Lower leg skin (tissue), 4 donors: ENCODE results near the gene CYP27B1. TPM values are rescaled to one million over a fixed set of nuclear protein-coding genes. Genes with fewer than 3 reads are reported as not detected.

Experiments used
- DNase-seq, 2 donors: peaks; one replicate each; pipeline ENCODE4 v3.0.0-alpha.2; 2019; ENCODE audit warnings: low spot score in 2 of 2
- H3K4me3 ChIP-seq: fragments of 200-600 bp; sonication (generic); 2 replicates; pipeline ENCODE4 v1.5.1; 2017; ENCODE audit warnings: mild to moderate bottlenecking, low read depth; ENCODE audit not compliant: poor library complexity, severe bottlenecking
- CTCF ChIP-seq, 3 donors: fragments of 450-650 bp; IDR thresholded peaks; one replicate each; pipeline ENCODE4 v1.5.1; 2016; ENCODE audit warnings: antibody characterized with exemption in 3 of 3, mild to moderate bottlenecking in 3 of 3, moderate library complexity in 2 of 3
- POLR2A ChIP-seq, 2 donors: fragments of 450-650 bp; IDR thresholded peaks; one replicate each; pipeline ENCODE4 v1.6.1; 2016 to 2017; ENCODE audit warnings: antibody characterized with exemption in 2 of 2, mild to moderate bottlenecking in 1 of 2, moderate library complexity in 1 of 2
- WGBS, 2 donors: methylation state at CpG; one replicate each; pipeline ENCODE4 v1.1.5; 2018; 5-methylcytosine and 5-hydroxymethylcytosine counted together
- intact Hi-C: fragments of 100-400 bp; cut with DNase I; formaldehyde crosslinking; loops from one replicate; pipeline ENCODE4 v1.15.0; 2023; ENCODE audit warnings: low total_unique reads
- microRNA-seq, 2 donors: library from miRNA; unstranded; fragments of <30 nt; microRNA quantifications; one replicate each; pipeline ENCODE4, GENCODE V29; 2016; ENCODE audit warnings: borderline replicate concordance in 2 of 2, borderline number of aligned reads in 1 of 2
- total RNA-seq, 4 donors: library from RNA; depleted of rRNA; stranded (reverse); fragments of >200 nt; gene quantifications; one replicate each; pipeline ENCODE4 v1.1.0, GENCODE V29; 2016

CYP27B1 gene
- total RNA-seq, 4 donors from 2014 or later = 0.72 to 6.4 (median 1.7) TPM

DNA sequence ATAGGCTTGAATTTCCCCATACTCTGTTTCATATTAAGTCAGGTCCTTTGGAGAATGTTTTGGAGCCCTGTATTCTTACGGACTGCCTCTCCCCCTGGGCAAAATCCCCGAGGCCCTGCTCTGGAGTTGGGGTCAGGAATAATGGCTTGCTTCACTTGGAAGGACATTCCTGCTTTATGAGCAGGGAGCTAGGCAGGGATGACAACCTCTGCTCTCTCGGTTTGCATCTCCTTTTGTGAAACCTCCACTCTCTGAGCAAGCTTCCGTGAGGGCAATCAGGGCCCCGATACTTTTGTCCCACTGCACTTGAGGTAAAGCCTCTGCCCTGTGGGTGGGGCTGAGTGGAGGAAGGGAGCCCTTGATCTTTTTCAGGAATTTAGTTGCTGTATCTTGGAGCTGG lies 53.7 kb downstream of the CYP27B1 start:
- TF ChIP-seq POLR2A (IDR thresholded peaks at IDR 0.05) (no peak), CTCF (IDR thresholded peaks at IDR 0.05) (no peak)
- H3K4me3 ChIP-seq = no peak overlapping the region
- no peak for DNase-seq
- intact Hi-C loops = no loop called here
- 81 to 93% methylated on average over 5 of the region's 5 CpGs for WGBS, 2 donors

GRCh38 chr12:57712701-57713100 lies 54.2 kb downstream of the CYP27B1 start:
- no peak overlapping the region for H3K4me3 ChIP-seq
- TF ChIP-seq POLR2A (IDR thresholded peaks at IDR 0.05) (no peak), CTCF (IDR thresholded peaks at IDR 0.05) (no peak)
- 91 to 96% methylated on average over 3 of the region's 3 CpGs for WGBS, 2 donors
- no peak for DNase-seq
- intact Hi-C loops = no loop called here

Small RNAs within 50 kb of the gene (microRNA-seq; reads per million reads assigned to microRNA genes)
- 0 reads per million in 2 donors for gene MIR6759

Other genes starting within 250 kb of the CYP27B1 start
- gene DDIT3, start 246.6 kb downstream of the CYP27B1 start, total RNA-seq = 10 to 100 TPM; 27.6 to 58.2 (median 41.6) TPM
- 10 to 100 TPM; 13.8 to 50.4 (median 26.5) TPM for gene MBD6, start 244.3 kb downstream of the CYP27B1 start, total RNA-seq
- gene DCTN2, start 219.9 kb downstream of the CYP27B1 start, total RNA-seq = 100 to 1,000 TPM; 166 to 257 (median 181) TPM
- 1 to 10 TPM in 1 of 4 donors, under 1 TPM in 3; 0.08 to 1.2 (median 0.23) TPM for gene KIF5A, start 217.0 kb downstream of the CYP27B1 start, total RNA-seq
- gene PIP4K2C, start 175.9 kb downstream of the CYP27B1 start, total RNA-seq = 10 to 100 TPM; 29.1 to 48.9 (median 39.1) TPM
- gene DTX3, start 162.3 kb downstream of the CYP27B1 start, total RNA-seq = 10 to 100 TPM in 2 of 4 donors, 1 to 10 TPM in 2; 6.1 to 17.4 (median 11.4) TPM
- gene ARHGEF25, start 155.6 kb downstream of the CYP27B1 start, total RNA-seq = 10 to 100 TPM in 1 of 4 donors, 1 to 10 TPM in 3; 3.8 to 10.3 (median 6.9) TPM
- 1 to 10 TPM in 1 of 4 donors, under 1 TPM in 3; 0.19 to 1.7 (median 0.26) TPM for gene B4GALNT1, start 133.9 kb downstream of the CYP27B1 start, total RNA-seq
- 100 to 1,000 TPM; 195 to 265 (median 205) TPM for gene OS9, start 72.9 kb downstream of the CYP27B1 start, total RNA-seq
- gene AGAP2, start 28.3 kb downstream of the CYP27B1 start, total RNA-seq = 1 to 10 TPM in 3 of 4 donors, under 1 TPM in 1; 0.55 to 1.6 (median 1.3) TPM
- gene TSPAN31, start 22.0 kb downstream of the CYP27B1 start, total RNA-seq = 10 to 100 TPM; 44.9 to 76.4 (median 54.7) TPM
- gene CDK4, start 14.8 kb downstream of the CYP27B1 start, total RNA-seq = 10 to 100 TPM; 38.5 to 77.4 (median 54.6) TPM
- gene MARCHF9, start 12.0 kb downstream of the CYP27B1 start, total RNA-seq = 10 to 100 TPM; 10.6 to 16.6 (median 12.8) TPM
- 10 to 100 TPM in 3 of 4 donors, 1 to 10 TPM in 1; 5.9 to 13.5 (median 11.0) TPM for gene METTL1, start 5.0 kb upstream of the CYP27B1 start, total RNA-seq
- 10 to 100 TPM in 2 of 4 donors, 1 to 10 TPM in 2; 6.3 to 13.2 (median 9.9) TPM for gene EEF1AKMT3, start 5.5 kb upstream of the CYP27B1 start, total RNA-seq
- 10 to 100 TPM; 29.6 to 41.6 (median 34.5) TPM for gene TSFM, start 15.7 kb upstream of the CYP27B1 start, total RNA-seq
- gene AVIL, start 51.7 kb upstream of the CYP27B1 start, total RNA-seq = 1 to 10 TPM; 1.6 to 4.6 (median 2.8) TPM
- gene CTDSP2, start 79.7 kb upstream of the CYP27B1 start, total RNA-seq = 100 to 1,000 TPM; 129 to 174 (median 169) TPM
- 10 to 100 TPM in 2 of 4 donors, 1 to 10 TPM in 2; 3.0 to 14.3 (median 10.8) TPM for gene ATP23, start 174.5 kb upstream of the CYP27B1 start, total RNA-seq